ENCODE results near the gene FBL. TPM values are rescaled to one million over a fixed set of nuclear protein-coding genes. Genes with fewer than 3 reads are reported as not detected.
"Not testable (repeated sequence)": the region's sequence is repeated elsewhere in the genome, so short reads cannot be mapped to it uniquely, and the experiment has no call there.

FBL gene
- polyA plus RNA-seq, 1 experiment = 372 TPM

- H3K27me3 ChIP-seq (ENCODE audit: control insufficient read depth, insufficient read depth, low read length); CTCF ChIA-PET; H3K36me3 ChIP-seq (ENCODE audit: control insufficient read depth, insufficient read depth, low read length); H3K4me3 ChIP-seq (ENCODE audit: low read depth, low read length); POLR2A ChIA-PET; DNase-seq (ENCODE audit: low read depth): not testable (repeated sequence)
Observed at GRCh38 chr19:39875401-39875864, 29.3 kb upstream of the FBL start.

- Histone ChIP-seq H3K36me3 (ENCODE audit: control insufficient read depth, insufficient read depth, low read length) (no peaks in the 10 kb centered on the region), H3K27me3 (ENCODE audit: control insufficient read depth, insufficient read depth, low read length) (no peaks in the 10 kb centered on the region), H3K4me3 (ENCODE audit: low read depth, low read length) (no peak overlapping the region)
- no peak for TF ChIP-seq CTCF (IDR thresholded peaks at IDR 0.05; ENCODE audit: insufficient read depth, low read depth, low read length)
- CTCF ChIA-PET = no interaction called here
- no peak for DNase-seq (ENCODE audit: low read depth)
- POLR2A ChIA-PET = no interaction called here
Observed at GRCh38 chr19:39874404-39874803, 28.2 kb upstream of the FBL start.

- H3K4me3 ChIP-seq (ENCODE audit: low read depth, low read length) = no peak overlapping the region
- CTCF ChIA-PET = no interaction called here
- no peaks in the 10 kb centered on the region for H3K27me3 ChIP-seq (ENCODE audit: control insufficient read depth, insufficient read depth, low read length)
- POLR2A ChIA-PET = no interaction called here
- H3K36me3 ChIP-seq (ENCODE audit: control insufficient read depth, insufficient read depth, low read length) = no peaks in the 10 kb centered on the region
- DNase-seq (ENCODE audit: low read depth) = no peak
- no peak for TF ChIP-seq CTCF (IDR thresholded peaks at IDR 0.05; ENCODE audit: insufficient read depth, low read depth, low read length)
Observed at GRCh38 chr19:39873385-39873784, 27.2 kb upstream of the FBL start.

GRCh38 chr19:39871886-39872866, 26.0 kb upstream of the FBL start:
- TF ChIP-seq CTCF (IDR thresholded peaks at IDR 0.05; ENCODE audit: insufficient read depth, low read depth, low read length) = no peak
- no peaks in the 10 kb centered on the region for H3K36me3 ChIP-seq (ENCODE audit: control insufficient read depth, insufficient read depth, low read length)
- H3K4me3 ChIP-seq (ENCODE audit: low read depth, low read length) = no peak overlapping the region
- CTCF ChIA-PET = no interaction called here
- no peaks in the 10 kb centered on the region for H3K27me3 ChIP-seq (ENCODE audit: control insufficient read depth, insufficient read depth, low read length)
- POLR2A ChIA-PET = no interaction called here
- DNase-seq (ENCODE audit: low read depth) = no peak

GRCh38 chr19:39871362-39871761, 25.2 kb upstream of the FBL start:
- no peak for TF ChIP-seq CTCF (IDR thresholded peaks at IDR 0.05; ENCODE audit: insufficient read depth, low read depth, low read length)
- Histone ChIP-seq H3K27me3 (ENCODE audit: control insufficient read depth, insufficient read depth, low read length) (no peaks in the 10 kb centered on the region), H3K36me3 (ENCODE audit: control insufficient read depth, insufficient read depth, low read length) (no peaks in the 10 kb centered on the region), H3K4me3 (ENCODE audit: low read depth, low read length) (no peak overlapping the region)
- no peak for DNase-seq (ENCODE audit: low read depth)
- POLR2A ChIA-PET = no interaction called here
- CTCF ChIA-PET = no interaction called here

All from BJ (cell line).